Loucy (cell line): ENCODE data around the gene CCL7.

Experiments
- CTCF ChIP-seq: fragments of 200-600 bp; sonication (generic); conservative IDR thresholded peaks from 2 replicates; pipeline ENCODE4 v1.5.1; 2014; ENCODE audit warnings: mild to moderate bottlenecking, antibody characterized with exemption, low read length
- EZH2phosphoT487 ChIP-seq: fragments of 200-600 bp; IDR thresholded peaks from 2 replicates; pipeline ENCODE4 v1.6.1; 2018; ENCODE audit warnings: antibody characterized with exemption, mild to moderate bottlenecking, moderate library complexity, borderline replicate concordance

- no peak for TF ChIP-seq CTCF
- no peak for TF ChIP-seq EZH2phosphoT487
These were observed 5.9 kb downstream of the CCL7 start for GRCh38 chr17:34275881-34276280.
